ENCODE measurements around the gene USP47. TPM values are rescaled to one million over a fixed set of nuclear protein-coding genes. Genes with fewer than 3 reads are reported as not detected.

USP47 gene
- total RNA-seq, 4 donors from 2014 or later, result 30.5 to 74.2 (median 43.6) TPM

- Histone ChIP-seq H3K4me3 (no peak overlapping the region), H3K27me3 (no peaks in the 10 kb centered on the region), H3K27ac (no peak overlapping the region), H3K9me3 (no peaks in the 10 kb centered on the region), H3K4me1 (peaks cover 0 to 4% (median 0%) of the 10 kb centered on the region in 3 donors), H3K36me3 (peaks cover 0 to 97% (median 4%) of the 10 kb centered on the region in 3 donors)
- intact Hi-C loops (cut with DNase I), result no loop called here
- WGBS, 2 donors, result 87 to 91% methylated on average over 4 of the region's 4 CpGs
- DNase-seq, result no peak
- TF ChIP-seq POLR2A (IDR thresholded peaks at IDR 0.05), result no peak
- TF ChIP-seq, protein P1, sequence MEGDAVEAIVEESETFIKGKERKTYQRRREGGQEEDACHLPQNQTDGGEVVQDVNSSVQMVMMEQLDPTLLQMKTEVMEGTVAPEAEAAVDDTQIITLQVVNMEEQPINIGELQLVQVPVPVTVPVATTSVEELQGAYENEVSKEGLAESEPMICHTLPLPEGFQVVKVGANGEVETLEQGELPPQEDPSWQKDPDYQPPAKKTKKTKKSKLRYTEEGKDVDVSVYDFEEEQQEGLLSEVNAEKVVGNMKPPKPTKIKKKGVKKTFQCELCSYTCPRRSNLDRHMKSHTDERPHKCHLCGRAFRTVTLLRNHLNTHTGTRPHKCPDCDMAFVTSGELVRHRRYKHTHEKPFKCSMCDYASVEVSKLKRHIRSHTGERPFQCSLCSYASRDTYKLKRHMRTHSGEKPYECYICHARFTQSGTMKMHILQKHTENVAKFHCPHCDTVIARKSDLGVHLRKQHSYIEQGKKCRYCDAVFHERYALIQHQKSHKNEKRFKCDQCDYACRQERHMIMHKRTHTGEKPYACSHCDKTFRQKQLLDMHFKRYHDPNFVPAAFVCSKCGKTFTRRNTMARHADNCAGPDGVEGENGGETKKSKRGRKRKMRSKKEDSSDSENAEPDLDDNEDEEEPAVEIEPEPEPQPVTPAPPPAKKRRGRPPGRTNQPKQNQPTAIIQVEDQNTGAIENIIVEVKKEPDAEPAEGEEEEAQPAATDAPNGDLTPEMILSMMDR (IDR thresholded peaks at IDR 0.05), result no peak
Observed at GRCh38 chr11:11947825-11948224, 106.1 kb downstream of the USP47 start.

- 86% methylated on average over 2 of the region's 2 CpGs for WGBS, 2 donors
- Histone ChIP-seq H3K9me3 (no peaks in the 10 kb centered on the region), H3K36me3 (peaks cover 0 to 97% (median 5%) of the 10 kb centered on the region in 3 donors), H3K4me3 (no peak overlapping the region), H3K27ac (no peak overlapping the region), H3K27me3 (no peaks in the 10 kb centered on the region), H3K4me1 (peaks cover 0 to 4% (median 0%) of the 10 kb centered on the region in 3 donors)
- no peak for DNase-seq
- intact Hi-C loops (cut with DNase I), result no loop called here
- no peak for TF ChIP-seq POLR2A (IDR thresholded peaks at IDR 0.05)
- TF ChIP-seq, protein P1 (IDR thresholded peaks at IDR 0.05), result no peak
Observed at GRCh38 chr11:11948242-11948947, 106.6 kb downstream of the USP47 start.

- intact Hi-C loops (cut with DNase I), result no loop called here
- Histone ChIP-seq H3K36me3 (peaks cover 0 to 97% (median 5%) of the 10 kb centered on the region in 3 donors), H3K27ac (no peak overlapping the region), H3K4me3 (no peak overlapping the region), H3K9me3 (no peaks in the 10 kb centered on the region), H3K27me3 (no peaks in the 10 kb centered on the region), H3K4me1 (peaks cover 0 to 4% (median 0%) of the 10 kb centered on the region in 3 donors)
- TF ChIP-seq POLR2A (IDR thresholded peaks at IDR 0.05), result no peak
- TF ChIP-seq, protein P1 (IDR thresholded peaks at IDR 0.05), result no peak
- no peak for DNase-seq
Observed at GRCh38 chr11:11949482-11949881, 107.7 kb downstream of the USP47 start.

GRCh38 chr11:11952036-11952435 lies 110.3 kb downstream of the USP47 start:
- DNase-seq, result no peak
- no peak overlapping the region for H3K4me3 ChIP-seq

DNA sequence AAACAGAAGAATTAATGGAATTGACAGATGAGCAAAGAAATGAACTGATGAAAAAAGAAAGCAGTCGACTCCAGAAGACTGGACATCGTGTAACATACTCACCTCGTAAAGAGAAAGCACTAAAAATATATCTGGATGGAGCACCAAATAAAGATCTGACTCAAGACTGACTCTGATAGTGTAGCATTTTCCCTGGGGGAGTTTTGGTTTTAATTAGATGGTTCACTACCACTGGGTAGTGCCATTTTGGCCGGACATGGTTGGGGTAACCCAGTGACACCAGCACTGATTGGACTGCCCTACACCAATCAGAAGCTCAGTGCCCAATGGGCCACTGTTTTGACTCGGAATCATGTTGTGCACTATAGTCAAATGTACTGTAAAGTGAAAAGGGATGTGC lies 114.2 kb downstream of the USP47 start:
- no peak for DNase-seq
- Histone ChIP-seq H3K27ac (no peak overlapping the region), H3K9me3 (no peaks in the 10 kb centered on the region), H3K36me3 (peaks cover 0 to 87% (median 17%) of the 10 kb centered on the region in 3 donors), H3K4me1 (peaks cover 0 to 5% (median 0%) of the 10 kb centered on the region in 3 donors), H3K4me3 (no peak overlapping the region), H3K27me3 (no peaks in the 10 kb centered on the region)
- TF ChIP-seq, protein P1 (IDR thresholded peaks at IDR 0.05), result no peak
- no peak for TF ChIP-seq POLR2A (IDR thresholded peaks at IDR 0.05)
- intact Hi-C loops (cut with DNase I), result no loop called here
- 90 to 92% methylated on average over 5 of the region's 5 CpGs for WGBS, 2 donors

More at GRCh38 chr11:11952036-11952435, 110.3 kb downstream of the USP47 start:
- Histone ChIP-seq H3K36me3 (peaks cover 0 to 99% (median 17%) of the 10 kb centered on the region in 3 donors), H3K27me3 (no peaks in the 10 kb centered on the region), H3K9me3 (no peaks in the 10 kb centered on the region), H3K27ac (no peak overlapping the region), H3K4me1 (peaks cover 0 to 4% (median 0%) of the 10 kb centered on the region in 3 donors)
- intact Hi-C loops (cut with DNase I), result no loop called here
- TF ChIP-seq, protein P1 (IDR thresholded peaks at IDR 0.05), result no peak
- no peak for TF ChIP-seq POLR2A (IDR thresholded peaks at IDR 0.05)

Data from esophagus squamous epithelium (tissue), 5 donors.